Astrocyte (in vitro differentiated cells and primary cell): Measurements from ENCODE around the gene C1orf167. TPM values are rescaled to one million over a fixed set of nuclear protein-coding genes. Genes with fewer than 3 reads are reported as not detected.

Experiments
- DNase-seq: peaks from one replicate; pipeline ENCODE4 v3.0.0-alpha.2; 2010; ENCODE audit warnings: low read depth
- FAIRE-seq: peaks from 2 replicates; lab custom pipeline; 2011; peaks lifted over from hg19 to GRCh38; lab: Jason Lieb, UNC
- H2AFZ ChIP-seq: 2 replicates; pipeline ENCODE4 v1.6.0; 2012; ENCODE audit warnings: low read depth, low read length, inconsistent platforms
- H3K27ac ChIP-seq: 2 replicates; pipeline ENCODE4 v1.5.1; 2011; ENCODE audit warnings: low read depth, low read length, inconsistent platforms
- H3K27me3 ChIP-seq: 2 replicates; pipeline ENCODE4 v1.6.0; 2011; ENCODE audit warnings: low read length, inconsistent platforms; ENCODE audit not compliant: insufficient read depth
- H3K36me3 ChIP-seq: 2 replicates; pipeline ENCODE4 v1.5.1; 2011; ENCODE audit warnings: low read length, inconsistent platforms; ENCODE audit not compliant: insufficient read depth
- H3K4me1 ChIP-seq: 2 replicates; pipeline ENCODE4 v1.5.1; 2011; ENCODE audit warnings: low read length, inconsistent platforms; ENCODE audit not compliant: insufficient read depth
- H3K4me2 ChIP-seq: 2 replicates; pipeline ENCODE4 v1.6.0; 2012; ENCODE audit warnings: low read length, inconsistent platforms
- H3K4me3 ChIP-seq: 2 replicates; pipeline ENCODE4 v1.5.1; 2011; ENCODE audit warnings: low read depth, mild to moderate bottlenecking, low read length, inconsistent platforms; ENCODE audit not compliant: insufficient read depth
- H3K79me2 ChIP-seq: 2 replicates; pipeline ENCODE4 v1.6.0; 2012; ENCODE audit warnings: mild to moderate bottlenecking, low read length, inconsistent platforms; ENCODE audit not compliant: insufficient read depth
- H3K9ac ChIP-seq: 2 replicates; pipeline ENCODE4 v1.6.0; 2012; ENCODE audit warnings: mild to moderate bottlenecking, low read length, inconsistent platforms
- H3K9me3 ChIP-seq: 2 replicates; pipeline ENCODE4 v1.5.1; 2012; ENCODE audit warnings: low read depth, mild to moderate bottlenecking, low read length, inconsistent platforms; ENCODE audit not compliant: insufficient read depth
- H4K20me1 ChIP-seq: 2 replicates; pipeline ENCODE4 v1.6.0; 2012; ENCODE audit warnings: low read length, inconsistent platforms; ENCODE audit not compliant: insufficient read depth
- H3K27ac Mint-ChIP-seq: one replicate; pipeline ENCODE4 v1.8.0; 2021; ENCODE audit warnings: mild to moderate bottlenecking, mixed read lengths; ENCODE audit not compliant: unreplicated experiment
- H3K27me3 Mint-ChIP-seq: one replicate; pipeline ENCODE4 v1.8.0; 2021; ENCODE audit warnings: low read depth, mixed read lengths; ENCODE audit not compliant: unreplicated experiment
- H3K36me3 Mint-ChIP-seq: one replicate; pipeline ENCODE4 v1.8.0; 2021; ENCODE audit warnings: low read depth, mixed read lengths; ENCODE audit not compliant: unreplicated experiment
- H3K4me1 Mint-ChIP-seq: one replicate; pipeline ENCODE4 v1.8.0; 2021; ENCODE audit warnings: low read depth, mixed read lengths; ENCODE audit not compliant: unreplicated experiment
- H3K4me3 Mint-ChIP-seq: one replicate; pipeline ENCODE4 v1.8.0; 2021; ENCODE audit warnings: mild to moderate bottlenecking, moderate library complexity, mixed read lengths; ENCODE audit not compliant: unreplicated experiment
- H3K9me3 Mint-ChIP-seq: one replicate; pipeline ENCODE4 v1.8.0; 2021; ENCODE audit warnings: mild to moderate bottlenecking, mixed read lengths; ENCODE audit not compliant: unreplicated experiment
- EZH2 ChIP-seq: IDR thresholded peaks from 2 replicates; pipeline ENCODE4 v1.6.1; 2012; ENCODE audit warnings: mild to moderate bottlenecking, low read length, inconsistent platforms; ENCODE audit not compliant: insufficient read depth
- total RNA-seq: library from RNA; stranded (reverse); gene quantifications from 2 replicates; pipeline ENCODE4 v1.2.1, GENCODE V29; 2021
- TF ChIP-seq, protein P1 (sequence below): IDR thresholded peaks from 2 replicates; pipeline ENCODE4 v1.5.1; 2011; ENCODE audit warnings: low read depth, mild to moderate bottlenecking, inconsistent platforms, low read length, moderate library complexity; ENCODE audit not compliant: insufficient read depth

C1orf167 gene
- total RNA-seq, 1 donor from 2014 or later = not detected

- TF ChIP-seq EZH2 = no peak
- Histone ChIP-seq H4K20me1 (peaks cover 32% of the 10 kb centered on the region), H3K9me3 (no peaks in the 10 kb centered on the region), H3K36me3 (peaks cover 48% of the 10 kb centered on the region), H3K4me3 (no peak overlapping the region), H3K27ac (no peak overlapping the region), H3K27me3 (no peaks in the 10 kb centered on the region), H3K4me1 (peaks cover 6% of the 10 kb centered on the region), H3K9ac (no peak overlapping the region), H3K79me2 (peaks cover 8% of the 10 kb centered on the region), H2AFZ (no peak overlapping the region), H3K4me2 (no peak overlapping the region)
- H3K9me3 Mint-ChIP-seq = no peaks in the 10 kb centered on the region
- H3K27ac Mint-ChIP-seq = no peak overlapping the region
- DNase-seq = no peak
- peaks cover 10% of the 10 kb centered on the region for H3K4me1 Mint-ChIP-seq
- H3K36me3 Mint-ChIP-seq = peaks cover 11% of the 10 kb centered on the region
- no peaks in the 10 kb centered on the region for H3K27me3 Mint-ChIP-seq
- H3K4me3 Mint-ChIP-seq = no peak overlapping the region
- no peak for FAIRE-seq
These were observed 55.2 kb downstream of the C1orf167 start for GRCh38 chr1:11817192-11817591.

DNA sequence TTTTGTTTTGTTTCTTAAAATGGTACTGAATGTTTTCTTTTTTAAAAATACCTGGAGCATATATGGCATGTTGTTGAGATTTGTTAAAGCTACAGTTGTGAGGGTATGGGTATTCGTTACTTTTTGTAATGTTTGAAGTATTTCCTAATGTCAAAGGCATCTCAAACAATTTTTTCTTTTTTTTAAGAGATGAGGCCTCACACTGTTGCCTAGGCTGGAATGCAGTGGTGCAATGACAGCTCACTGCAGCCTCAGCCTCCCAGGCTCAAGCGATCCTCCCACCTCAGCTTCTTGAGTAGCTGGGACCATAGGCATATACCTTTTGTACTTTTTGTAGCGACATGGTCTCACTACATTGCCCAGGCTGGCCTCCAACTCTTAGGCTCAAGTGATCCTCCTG, 60.1 kb downstream of the C1orf167 start:
- no peaks in the 10 kb centered on the region for H3K9me3 Mint-ChIP-seq
- TF ChIP-seq, protein P1, sequence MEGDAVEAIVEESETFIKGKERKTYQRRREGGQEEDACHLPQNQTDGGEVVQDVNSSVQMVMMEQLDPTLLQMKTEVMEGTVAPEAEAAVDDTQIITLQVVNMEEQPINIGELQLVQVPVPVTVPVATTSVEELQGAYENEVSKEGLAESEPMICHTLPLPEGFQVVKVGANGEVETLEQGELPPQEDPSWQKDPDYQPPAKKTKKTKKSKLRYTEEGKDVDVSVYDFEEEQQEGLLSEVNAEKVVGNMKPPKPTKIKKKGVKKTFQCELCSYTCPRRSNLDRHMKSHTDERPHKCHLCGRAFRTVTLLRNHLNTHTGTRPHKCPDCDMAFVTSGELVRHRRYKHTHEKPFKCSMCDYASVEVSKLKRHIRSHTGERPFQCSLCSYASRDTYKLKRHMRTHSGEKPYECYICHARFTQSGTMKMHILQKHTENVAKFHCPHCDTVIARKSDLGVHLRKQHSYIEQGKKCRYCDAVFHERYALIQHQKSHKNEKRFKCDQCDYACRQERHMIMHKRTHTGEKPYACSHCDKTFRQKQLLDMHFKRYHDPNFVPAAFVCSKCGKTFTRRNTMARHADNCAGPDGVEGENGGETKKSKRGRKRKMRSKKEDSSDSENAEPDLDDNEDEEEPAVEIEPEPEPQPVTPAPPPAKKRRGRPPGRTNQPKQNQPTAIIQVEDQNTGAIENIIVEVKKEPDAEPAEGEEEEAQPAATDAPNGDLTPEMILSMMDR = no peak
- no peak for TF ChIP-seq EZH2
- H3K27me3 ChIP-seq = no peaks in the 10 kb centered on the region
- no peak overlapping the region for H3K4me3 ChIP-seq
- H3K4me1 Mint-ChIP-seq = peaks cover 17% of the 10 kb centered on the region
- no peak overlapping the region for H2AFZ ChIP-seq
- peak overlapping the region; percentile 41 for H3K27ac ChIP-seq
- H4K20me1 ChIP-seq = peaks cover 15% of the 10 kb centered on the region
- peaks cover 25% of the 10 kb centered on the region for H3K36me3 Mint-ChIP-seq
- no peak overlapping the region for H3K4me3 Mint-ChIP-seq
- no peaks in the 10 kb centered on the region for H3K27me3 Mint-ChIP-seq
- peak overlapping the region; percentile 13 for H3K9ac ChIP-seq
- H3K9me3 ChIP-seq = no peaks in the 10 kb centered on the region
- H3K4me2 ChIP-seq = peak overlapping the region; percentile 47
- H3K36me3 ChIP-seq = peaks cover 41% of the 10 kb centered on the region
- FAIRE-seq = no peak
- H3K79me2 ChIP-seq = no peaks in the 10 kb centered on the region
- H3K4me1 ChIP-seq = peaks cover 12% of the 10 kb centered on the region
- peak overlapping the region; percentile 78 for H3K27ac Mint-ChIP-seq
- DNase-seq = peak; percentile 20

DNA sequence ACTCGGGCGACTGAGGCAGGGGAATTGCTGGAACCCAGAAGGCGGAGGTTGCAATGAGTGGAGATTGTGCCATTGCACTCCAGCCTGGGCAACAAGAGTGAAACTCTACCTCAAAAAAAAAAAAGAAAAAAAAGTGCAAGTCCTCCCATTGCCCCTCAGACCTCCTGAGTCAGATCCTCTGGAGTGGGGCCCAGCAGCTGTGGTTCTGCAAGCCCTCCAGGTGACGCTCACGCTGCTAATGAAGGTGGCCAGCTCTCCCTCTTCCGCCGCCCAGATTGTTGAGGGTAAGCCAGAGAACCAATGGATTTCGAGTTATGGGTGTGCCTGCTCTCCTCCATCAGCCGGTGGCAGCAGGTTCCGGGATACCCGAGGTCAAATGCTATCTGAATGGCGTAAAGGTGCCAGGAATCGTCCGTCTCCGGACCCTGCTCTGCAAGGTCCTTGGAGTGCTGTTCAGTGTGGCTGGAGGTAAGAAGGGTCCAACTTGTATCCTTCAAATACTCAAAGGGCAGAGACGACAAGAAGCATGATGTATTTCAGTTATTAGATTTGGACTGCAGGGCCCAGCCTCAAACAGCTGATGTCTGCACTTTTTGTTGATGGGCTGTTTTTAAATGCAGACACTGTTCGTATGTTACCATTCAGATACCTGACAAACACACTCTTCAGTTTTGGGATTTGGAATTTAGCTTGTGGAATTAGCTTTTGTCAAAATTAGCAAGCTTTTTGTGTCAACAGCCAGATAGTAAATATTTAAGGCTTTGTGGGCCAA, 61.6 kb downstream of the C1orf167 start:
- H3K4me1 ChIP-seq = peaks cover 12% of the 10 kb centered on the region
- no peaks in the 10 kb centered on the region for H3K27me3 ChIP-seq
- no peak overlapping the region for H3K9ac ChIP-seq
- peak overlapping the region; percentile 22 for H3K4me3 Mint-ChIP-seq
- peaks cover 17% of the 10 kb centered on the region for H3K4me1 Mint-ChIP-seq
- no peak overlapping the region for H3K4me2 ChIP-seq
- no peak for FAIRE-seq
- no peak for TF ChIP-seq EZH2
- TF ChIP-seq, protein P1 = no peak
- H3K36me3 Mint-ChIP-seq = peaks cover 29% of the 10 kb centered on the region
- DNase-seq = peak; percentile 71
- no peaks in the 10 kb centered on the region for H3K27me3 Mint-ChIP-seq
- H3K9me3 Mint-ChIP-seq = no peaks in the 10 kb centered on the region
- no peaks in the 10 kb centered on the region for H3K9me3 ChIP-seq
- peaks cover 11% of the 10 kb centered on the region for H4K20me1 ChIP-seq
- no peak overlapping the region for H3K4me3 ChIP-seq
- no peaks in the 10 kb centered on the region for H3K79me2 ChIP-seq
- H3K27ac Mint-ChIP-seq = peak overlapping the region; percentile 58
- H3K27ac ChIP-seq = no peak overlapping the region
- H2AFZ ChIP-seq = no peak overlapping the region
- H3K36me3 ChIP-seq = peaks cover 36% of the 10 kb centered on the region
